Chondrocyte (in vitro differentiated cells): Measurements from ENCODE around the gene RAB8B. TPM values are rescaled to one million over a fixed set of nuclear protein-coding genes. Genes with fewer than 3 reads are reported as not detected.

Source experiments
- DNase-seq: peaks from one replicate; pipeline ENCODE4 v3.0.0; 2021; ENCODE audit warnings: mixed read lengths, low spot score
- H3K27ac Mint-ChIP-seq: one replicate; pipeline ENCODE4 v1.8.0; 2021; ENCODE audit warnings: mild to moderate bottlenecking, moderate library complexity, mixed read lengths; ENCODE audit not compliant: unreplicated experiment
- H3K27me3 Mint-ChIP-seq: 2 replicates; pipeline ENCODE4 v1.8.0; 2021; ENCODE audit warnings: low read depth, mixed read lengths
- H3K36me3 Mint-ChIP-seq: 2 replicates; pipeline ENCODE4 v1.8.0; 2021; ENCODE audit warnings: low read depth, mixed read lengths
- H3K4me1 Mint-ChIP-seq: 2 replicates; pipeline ENCODE4 v1.8.0; 2021; ENCODE audit warnings: low read depth, mild to moderate bottlenecking, mixed read lengths
- H3K4me3 Mint-ChIP-seq: one replicate; pipeline ENCODE4 v1.8.0; 2021; ENCODE audit warnings: mild to moderate bottlenecking, moderate library complexity, mixed read lengths; ENCODE audit not compliant: unreplicated experiment
- H3K9me3 Mint-ChIP-seq: 2 replicates; pipeline ENCODE4 v1.8.0; 2021; ENCODE audit warnings: low read depth, mixed read lengths
- CTCF ChIP-seq: fragments of 200-600 bp; sonication (generic); IDR thresholded peaks from 2 replicates; pipeline ENCODE4 v1.5.0; 2021; ENCODE audit warnings: antibody characterized with exemption, mild to moderate bottlenecking, moderate library complexity
- total RNA-seq: library from RNA; stranded (reverse); gene quantifications from 3 replicates; pipeline ENCODE4 v1.2.1, GENCODE V29; 2021

The RAB8B gene
- total RNA-seq, 1 donor from 2014 or later, result 34.8 TPM

- no peaks in the 10 kb centered on the region for H3K36me3 Mint-ChIP-seq
- H3K4me3 Mint-ChIP-seq, result no peak overlapping the region
- H3K27me3 Mint-ChIP-seq, result no peaks in the 10 kb centered on the region
- no peaks in the 10 kb centered on the region for H3K9me3 Mint-ChIP-seq
- no peak overlapping the region for H3K27ac Mint-ChIP-seq
- no peak for DNase-seq
- peaks cover 7% of the 10 kb centered on the region for H3K4me1 Mint-ChIP-seq
- no peak for TF ChIP-seq CTCF
Measured at GRCh38 chr15:63169788-63170187, 19.6 kb upstream of the RAB8B start.

GRCh38 chr15:63172376-63172775 lies 17.0 kb upstream of the RAB8B start:
- Mint-ChIP-seq H3K27ac (no peak overlapping the region), H3K9me3 (no peaks in the 10 kb centered on the region), H3K36me3 (no peaks in the 10 kb centered on the region), H3K27me3 (no peaks in the 10 kb centered on the region), H3K4me3 (no peak overlapping the region), H3K4me1 (no peaks in the 10 kb centered on the region)
- DNase-seq, result no peak
- no peak for TF ChIP-seq CTCF

GRCh38 chr15:63172851-63173451 lies 16.5 kb upstream of the RAB8B start:
- Mint-ChIP-seq H3K4me3 (no peak overlapping the region), H3K36me3 (no peaks in the 10 kb centered on the region), H3K4me1 (no peaks in the 10 kb centered on the region), H3K9me3 (no peaks in the 10 kb centered on the region), H3K27ac (no peak overlapping the region), H3K27me3 (no peaks in the 10 kb centered on the region)
- TF ChIP-seq CTCF, result no peak
- no peak for DNase-seq

GRCh38 chr15:63176302-63176701 lies 13.1 kb upstream of the RAB8B start:
- no peak overlapping the region for H3K4me3 Mint-ChIP-seq
- no peaks in the 10 kb centered on the region for H3K4me1 Mint-ChIP-seq
- no peaks in the 10 kb centered on the region for H3K9me3 Mint-ChIP-seq
- no peak overlapping the region for H3K27ac Mint-ChIP-seq
- TF ChIP-seq CTCF, result no peak
- H3K27me3 Mint-ChIP-seq, result no peaks in the 10 kb centered on the region
- no peaks in the 10 kb centered on the region for H3K36me3 Mint-ChIP-seq
- DNase-seq, result no peak

GRCh38 chr15:63178034-63178433 lies 11.4 kb upstream of the RAB8B start:
- H3K9me3 Mint-ChIP-seq, result no peaks in the 10 kb centered on the region
- no peaks in the 10 kb centered on the region for H3K36me3 Mint-ChIP-seq
- no peaks in the 10 kb centered on the region for H3K27me3 Mint-ChIP-seq
- no peak for DNase-seq
- no peak for TF ChIP-seq CTCF
- no peaks in the 10 kb centered on the region for H3K4me1 Mint-ChIP-seq
- H3K4me3 Mint-ChIP-seq, result no peak overlapping the region
- no peak overlapping the region for H3K27ac Mint-ChIP-seq
